Activated CD4-positive, alpha-beta T cell treated with anti-CD3 and anti-CD28 coated beads, Interleukin-2, amount 10 ng/mL, durations not matched to agents 7 days and 5 days (primary cell): ENCODE results near the gene TNRC6C. TPM values are rescaled to one million over a fixed set of nuclear protein-coding genes. Genes with fewer than 3 reads are reported as not detected.
"Not testable (repeated sequence)": the region's sequence is repeated elsewhere in the genome, so short reads cannot be mapped to it uniquely, and the experiment has no call there.

Experiments
- CTCF ChIA-PET: fragments of 350-600 bp; sonication (Branson Sonifier 250); formaldehyde crosslinking; loops from one replicate; lab custom pipeline; 2021; ENCODE audit warnings: antibody characterized with exemption; lab: Charles Lee
- POLR2A ChIA-PET: fragments of 350-600 bp; sonication (Branson Sonifier 250); formaldehyde crosslinking; loops from one replicate; lab custom pipeline; 2021; ENCODE audit warnings: antibody characterized with exemption; lab: Charles Lee
- DNase-seq: peaks from one replicate; pipeline ENCODE4 v3.0.0-alpha.2; 2020
- H3K27ac Mint-ChIP-seq: one replicate; pipeline ENCODE4 v1.8.0; 2021; ENCODE audit warnings: mild to moderate bottlenecking, moderate library complexity, mixed read lengths
- H3K27me3 Mint-ChIP-seq: one replicate; pipeline ENCODE4 v1.8.0; 2021; ENCODE audit warnings: mixed read lengths
- H3K36me3 Mint-ChIP-seq: one replicate; pipeline ENCODE4 v1.8.0; 2021; ENCODE audit warnings: low read depth, mixed read lengths
- H3K4me1 Mint-ChIP-seq: one replicate; pipeline ENCODE4 v1.8.0; 2021; ENCODE audit warnings: mixed read lengths
- H3K4me3 Mint-ChIP-seq: one replicate; pipeline ENCODE4 v1.8.0; 2021; ENCODE audit warnings: mild to moderate bottlenecking, moderate library complexity, mixed read lengths
- H3K9me3 Mint-ChIP-seq: one replicate; pipeline ENCODE4 v1.8.0; 2021; ENCODE audit warnings: mixed read lengths
- total RNA-seq, 2 experiments: library from RNA; stranded (reverse); gene quantifications; one replicate each; pipeline ENCODE4 v1.2.3, GENCODE V29; 2021

TNRC6C gene
- total RNA-seq, 2 experiments from 2014 or later: 40.2 to 41.8 TPM

DNA sequence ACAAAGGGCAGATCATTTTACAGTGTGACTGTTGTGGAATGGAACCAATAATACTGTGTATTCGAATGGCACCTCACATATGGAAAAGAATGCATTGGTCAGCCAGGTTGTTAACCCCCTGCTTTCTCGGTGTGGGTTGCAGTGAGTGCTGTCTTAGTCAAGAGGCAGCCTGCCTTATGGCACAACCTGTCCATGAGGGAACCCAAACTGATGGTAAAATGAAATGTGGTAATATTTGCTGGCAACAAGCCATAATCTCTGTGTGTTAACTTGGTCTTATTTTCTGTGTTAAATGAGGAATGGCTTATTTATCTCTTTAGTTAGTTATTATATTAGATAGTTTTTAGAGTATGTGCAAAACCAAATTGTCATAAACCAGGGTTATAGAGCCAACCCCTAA lies 88.4 kb downstream of the TNRC6C start:
- peaks cover 6% of the 10 kb centered on the region for H3K4me1 Mint-ChIP-seq
- H3K36me3 Mint-ChIP-seq: peaks cover 49% of the 10 kb centered on the region
- H3K9me3 Mint-ChIP-seq: no peaks in the 10 kb centered on the region
- no peak overlapping the region for H3K27ac Mint-ChIP-seq
- DNase-seq: no peak
- ChIA-PET CTCF (interaction anchor here (0.6 to 2.0 kb wide), 2 partner anchors 13 to 1767 kb away, joined by 3 to 4 read pairs; no protein-coding TSS in a partner anchor), POLR2A (no interaction called here)
- no peak overlapping the region for H3K4me3 Mint-ChIP-seq
- no peaks in the 10 kb centered on the region for H3K27me3 Mint-ChIP-seq

GRCh38 chr17:78048346-78049292 lies 90.1 kb downstream of the TNRC6C start:
- ChIA-PET CTCF (interaction anchor here (1.0 kb wide), 1 partner anchor 25 kb away, joined by 3 read pairs; no protein-coding TSS in a partner anchor), POLR2A (no interaction called here)
- no peak overlapping the region for H3K27ac Mint-ChIP-seq
- H3K27me3 Mint-ChIP-seq: no peaks in the 10 kb centered on the region
- H3K36me3 Mint-ChIP-seq: peaks cover 45% of the 10 kb centered on the region
- no peaks in the 10 kb centered on the region for H3K9me3 Mint-ChIP-seq
- H3K4me1 Mint-ChIP-seq: peaks cover 6% of the 10 kb centered on the region
- H3K4me3 Mint-ChIP-seq: no peak overlapping the region
- no peak for DNase-seq

GRCh38 chr17:78049609-78050008 lies 91.1 kb downstream of the TNRC6C start:
- Mint-ChIP-seq H3K9me3 (no peaks in the 10 kb centered on the region), H3K4me1 (peaks cover 6% of the 10 kb centered on the region), H3K4me3 (no peak overlapping the region), H3K27me3 (no peaks in the 10 kb centered on the region), H3K27ac (no peak overlapping the region), H3K36me3 (peaks cover 38% of the 10 kb centered on the region)
- no peak for DNase-seq
- ChIA-PET POLR2A (no interaction called here), CTCF (no interaction called here)

GRCh38 chr17:78051186-78051972 lies 92.9 kb downstream of the TNRC6C start:
- ChIA-PET POLR2A (no interaction called here), CTCF (interaction anchor here (0.6 to 1.9 kb wide), 3 partner anchors 10 to 199 kb away, joined by 4 to 5 read pairs (median 5); no protein-coding TSS in a partner anchor)
- Mint-ChIP-seq H3K27ac (no peak overlapping the region), H3K4me3 (no peak overlapping the region), H3K9me3 (no peaks in the 10 kb centered on the region), H3K4me1 (no peaks in the 10 kb centered on the region), H3K27me3 (no peaks in the 10 kb centered on the region), H3K36me3 (peaks cover 37% of the 10 kb centered on the region)
- DNase-seq: no peak

- H3K36me3 Mint-ChIP-seq: peaks cover 30% of the 10 kb centered on the region
- H3K4me1 Mint-ChIP-seq: no peaks in the 10 kb centered on the region
- no peak overlapping the region for H3K4me3 Mint-ChIP-seq
- no peaks in the 10 kb centered on the region for H3K27me3 Mint-ChIP-seq
- DNase-seq: no peak
- ChIA-PET POLR2A (no interaction called here), CTCF (no interaction called here)
- no peak overlapping the region for H3K27ac Mint-ChIP-seq
- H3K9me3 Mint-ChIP-seq: no peaks in the 10 kb centered on the region
These were observed 95.4 kb downstream of the TNRC6C start for GRCh38 chr17:78053777-78054468.

DNA sequence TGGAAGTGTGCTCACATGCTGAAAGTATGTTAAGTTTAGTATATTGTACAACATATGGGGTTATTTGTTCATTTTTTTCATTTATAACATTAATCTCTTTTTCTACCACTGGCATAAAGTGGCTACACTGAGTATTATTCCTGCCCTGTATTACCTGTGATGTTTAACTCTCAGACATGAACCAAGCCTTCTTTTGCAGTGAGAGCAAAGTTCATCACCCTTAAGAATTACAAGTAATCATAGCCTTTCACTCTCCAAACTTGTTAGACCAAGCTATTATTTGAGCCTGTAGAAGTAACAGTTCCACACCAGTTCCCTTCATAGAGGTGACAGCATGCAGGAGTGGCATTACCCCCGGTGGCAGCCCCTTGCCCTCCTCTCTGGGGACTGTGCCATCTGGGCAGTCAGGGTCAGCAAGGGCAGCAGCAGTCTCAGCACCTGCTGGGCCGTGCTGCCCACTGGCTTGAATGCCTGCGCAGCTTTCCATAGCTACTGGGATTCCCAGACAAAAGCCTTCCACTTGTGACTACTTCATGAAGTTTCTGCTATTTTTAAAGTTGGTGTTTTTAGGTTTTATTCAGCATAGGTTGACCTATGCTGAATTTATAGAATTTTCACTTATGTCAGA lies 98.7 kb downstream of the TNRC6C start:
- ChIA-PET POLR2A (no interaction called here), CTCF (interaction anchor here (1.0 to 1.1 kb wide), 2 partner anchors 28 to 122 kb away, joined by 3 read pairs; no protein-coding TSS in a partner anchor)
- Mint-ChIP-seq H3K4me1 (no peaks in the 10 kb centered on the region), H3K4me3 (no peak overlapping the region), H3K9me3 (no peaks in the 10 kb centered on the region), H3K27ac (no peak overlapping the region), H3K36me3 (peaks cover 8% of the 10 kb centered on the region), H3K27me3 (no peaks in the 10 kb centered on the region)
- DNase-seq: no peak

- no peak overlapping the region for H3K27ac Mint-ChIP-seq
- POLR2A ChIA-PET: no interaction called here
These were observed 99.5 kb downstream of the TNRC6C start for GRCh38 chr17:78058001-78058400.

GRCh38 chr17:78058581-78058980 lies 100.1 kb downstream of the TNRC6C start:
- no peaks in the 10 kb centered on the region for H3K27me3 Mint-ChIP-seq
- DNase-seq: no peak
- no peaks in the 10 kb centered on the region for H3K9me3 Mint-ChIP-seq
- H3K27ac Mint-ChIP-seq: no peak overlapping the region
- no peak overlapping the region for H3K4me3 Mint-ChIP-seq
- CTCF ChIA-PET: interaction anchor here (1.4 kb wide), 1 partner anchor 13 kb away, joined by 4 read pairs; no protein-coding TSS in a partner anchor
- POLR2A ChIA-PET: no interaction called here
- H3K36me3 Mint-ChIP-seq: peaks cover 4% of the 10 kb centered on the region
- H3K4me1 Mint-ChIP-seq: peaks cover 6% of the 10 kb centered on the region

More at GRCh38 chr17:78058001-78058400, 99.5 kb downstream of the TNRC6C start:
- CTCF ChIA-PET: no interaction called here
- no peak overlapping the region for H3K4me3 Mint-ChIP-seq
- no peaks in the 10 kb centered on the region for H3K9me3 Mint-ChIP-seq
- H3K36me3 Mint-ChIP-seq: peaks cover 7% of the 10 kb centered on the region
- peaks cover 2% of the 10 kb centered on the region for H3K4me1 Mint-ChIP-seq
- no peak for DNase-seq
- no peaks in the 10 kb centered on the region for H3K27me3 Mint-ChIP-seq

DNA sequence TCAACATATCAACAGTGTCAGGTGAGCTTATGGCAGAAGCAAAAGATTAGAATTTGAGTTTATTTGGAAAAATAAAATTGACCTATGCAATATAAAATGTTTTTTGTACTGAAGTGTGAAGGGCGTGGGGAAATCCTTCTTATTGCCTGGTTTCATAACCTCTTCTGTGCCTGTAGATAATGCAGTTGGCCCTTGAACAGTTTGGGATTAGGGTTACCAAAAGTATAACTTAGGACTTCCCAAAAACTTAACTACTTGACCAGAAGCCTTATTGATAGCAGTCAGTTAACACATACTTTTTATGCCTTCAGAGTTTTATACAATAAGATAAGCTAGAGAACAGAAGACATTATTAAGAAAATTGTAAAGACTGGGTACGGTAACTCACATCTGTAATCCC lies 104.1 kb downstream of the TNRC6C start:
- H3K36me3 Mint-ChIP-seq: peaks cover 11% of the 10 kb centered on the region
- peaks cover 8% of the 10 kb centered on the region for H3K4me1 Mint-ChIP-seq
- CTCF ChIA-PET: no interaction called here
- no peaks in the 10 kb centered on the region for H3K9me3 Mint-ChIP-seq
- H3K27me3 Mint-ChIP-seq: no peaks in the 10 kb centered on the region
- H3K4me3 Mint-ChIP-seq: no peak overlapping the region
- no peak overlapping the region for H3K27ac Mint-ChIP-seq
- POLR2A ChIA-PET: no interaction called here
- no peak for DNase-seq

DNA sequence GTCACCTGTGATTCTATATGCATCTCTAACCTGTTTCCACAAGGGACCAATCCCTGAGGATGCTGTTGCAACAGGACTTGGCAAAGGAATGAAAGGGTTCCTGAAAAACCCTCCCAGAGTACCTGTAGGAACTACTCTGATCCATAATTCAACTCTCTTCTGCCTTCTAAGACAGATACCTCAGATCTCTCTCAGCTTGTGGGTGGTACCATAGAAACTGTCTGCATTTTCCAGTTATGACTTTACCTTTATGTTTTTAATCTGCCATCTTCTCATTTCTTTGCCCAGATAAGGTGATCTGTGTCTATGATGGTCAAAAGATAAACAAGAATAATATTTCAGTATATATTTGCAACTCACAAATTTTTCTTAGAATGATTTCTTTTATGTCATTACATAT lies 105.0 kb downstream of the TNRC6C start:
- Mint-ChIP-seq H3K27me3 (no peaks in the 10 kb centered on the region), H3K9me3 (no peaks in the 10 kb centered on the region), H3K36me3 (peaks cover 14% of the 10 kb centered on the region), H3K27ac (no peak overlapping the region), H3K4me1 (peaks cover 8% of the 10 kb centered on the region), H3K4me3 (no peak overlapping the region)
- ChIA-PET POLR2A (no interaction called here), CTCF (no interaction called here)
- no peak for DNase-seq

- Mint-ChIP-seq H3K9me3 (no peaks in the 10 kb centered on the region), H3K36me3 (peaks cover 18% of the 10 kb centered on the region), H3K4me3 (no peak overlapping the region), H3K4me1 (peaks cover 8% of the 10 kb centered on the region), H3K27ac (no peak overlapping the region), H3K27me3 (no peaks in the 10 kb centered on the region)
- no peak for DNase-seq
- ChIA-PET CTCF (interaction anchor here (0.7 kb wide), 2 partner anchors 187 to 523 kb away, joined by 3 read pairs; no protein-coding TSS in a partner anchor), POLR2A (no interaction called here)
These were observed 106.2 kb downstream of the TNRC6C start for GRCh38 chr17:78064708-78065107.

DNA sequence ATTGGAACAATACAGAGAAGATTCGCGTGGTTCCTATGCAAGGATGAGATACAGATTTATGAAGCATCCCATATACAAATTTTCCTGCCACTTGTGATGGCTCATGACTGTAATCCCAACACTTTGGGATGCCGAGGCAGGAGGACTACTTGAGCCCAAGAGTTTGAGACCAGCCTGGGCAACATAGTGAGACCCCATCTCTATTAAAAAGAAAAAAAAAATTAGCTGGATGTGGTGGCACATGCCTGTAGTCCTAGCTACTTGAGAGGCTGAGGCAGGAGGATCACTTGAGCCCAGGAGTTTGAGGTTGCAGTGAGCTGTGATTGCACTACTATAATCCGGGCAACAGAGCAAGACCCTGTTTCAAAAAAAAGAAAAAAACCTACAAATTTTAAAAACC lies 108.5 kb downstream of the TNRC6C start:
- H3K4me3 Mint-ChIP-seq, H3K27me3 Mint-ChIP-seq, H3K27ac Mint-ChIP-seq, DNase-seq, H3K4me1 Mint-ChIP-seq, H3K9me3 Mint-ChIP-seq, CTCF ChIA-PET, POLR2A ChIA-PET: not testable (repeated sequence)
- H3K36me3 Mint-ChIP-seq: peaks cover 30% of the 10 kb centered on the region
